ENCODE data around the gene ZPLD1.

The ZPLD1 gene

GRCh38 chr3:102444101-102444500 is 9.3 kb downstream of the ZPLD1 start:
- no peak overlapping the region for H3K4me3 ChIP-seq (ENCODE audit: low read depth, low read length)
- TF ChIP-seq, protein P1, sequence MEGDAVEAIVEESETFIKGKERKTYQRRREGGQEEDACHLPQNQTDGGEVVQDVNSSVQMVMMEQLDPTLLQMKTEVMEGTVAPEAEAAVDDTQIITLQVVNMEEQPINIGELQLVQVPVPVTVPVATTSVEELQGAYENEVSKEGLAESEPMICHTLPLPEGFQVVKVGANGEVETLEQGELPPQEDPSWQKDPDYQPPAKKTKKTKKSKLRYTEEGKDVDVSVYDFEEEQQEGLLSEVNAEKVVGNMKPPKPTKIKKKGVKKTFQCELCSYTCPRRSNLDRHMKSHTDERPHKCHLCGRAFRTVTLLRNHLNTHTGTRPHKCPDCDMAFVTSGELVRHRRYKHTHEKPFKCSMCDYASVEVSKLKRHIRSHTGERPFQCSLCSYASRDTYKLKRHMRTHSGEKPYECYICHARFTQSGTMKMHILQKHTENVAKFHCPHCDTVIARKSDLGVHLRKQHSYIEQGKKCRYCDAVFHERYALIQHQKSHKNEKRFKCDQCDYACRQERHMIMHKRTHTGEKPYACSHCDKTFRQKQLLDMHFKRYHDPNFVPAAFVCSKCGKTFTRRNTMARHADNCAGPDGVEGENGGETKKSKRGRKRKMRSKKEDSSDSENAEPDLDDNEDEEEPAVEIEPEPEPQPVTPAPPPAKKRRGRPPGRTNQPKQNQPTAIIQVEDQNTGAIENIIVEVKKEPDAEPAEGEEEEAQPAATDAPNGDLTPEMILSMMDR (IDR thresholded peaks at IDR 0.05; ENCODE audit: low read depth, low read length), result no peak

DNA sequence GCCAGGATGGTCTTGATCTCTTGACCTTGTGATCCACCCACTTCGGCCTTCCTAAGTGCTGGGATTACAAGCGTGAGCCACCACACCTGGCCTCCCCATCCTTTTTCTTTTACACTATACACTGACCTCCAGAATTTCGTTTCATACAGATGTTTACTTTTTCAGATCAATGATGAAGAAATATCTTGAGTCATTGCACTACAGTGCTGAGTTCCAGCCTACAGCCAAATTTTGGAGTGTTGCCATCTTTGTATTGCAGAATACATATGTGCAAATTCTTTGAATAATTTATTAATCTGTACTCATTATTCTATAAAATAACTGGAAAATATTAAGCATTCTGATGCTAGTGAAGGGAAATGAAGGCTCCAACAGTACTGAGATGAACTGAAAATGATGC is 12.5 kb downstream of the ZPLD1 start:
- H3K4me3 ChIP-seq (ENCODE audit: low read depth, low read length), result no peak overlapping the region
- TF ChIP-seq, protein P1 (IDR thresholded peaks at IDR 0.05; ENCODE audit: low read depth, low read length), result no peak

DNA sequence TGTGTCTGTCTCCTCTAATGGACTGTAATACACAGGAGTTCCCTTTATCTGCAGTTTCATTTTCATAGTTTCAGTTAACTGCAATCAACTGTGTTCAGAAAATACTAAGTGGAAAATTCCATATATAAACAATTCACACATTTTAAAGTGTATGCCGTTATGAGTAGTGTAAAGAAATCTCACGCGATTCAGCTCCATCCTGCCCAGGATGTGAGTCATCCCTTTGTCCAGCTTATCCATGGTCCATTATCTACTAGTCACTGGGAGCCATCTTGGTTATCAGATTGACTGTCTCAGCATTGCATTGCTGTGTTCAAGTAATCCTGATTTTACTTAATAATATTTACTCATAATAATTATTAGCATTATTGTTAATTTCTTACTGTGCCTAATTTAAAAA is 14.5 kb downstream of the ZPLD1 start:
- H3K4me3 ChIP-seq (ENCODE audit: low read depth, low read length), result no peak overlapping the region
- TF ChIP-seq, protein P1 (IDR thresholded peaks at IDR 0.05; ENCODE audit: low read depth, low read length), result no peak

GRCh38 chr3:102449930-102450329 is 15.1 kb downstream of the ZPLD1 start:
- H3K4me3 ChIP-seq (ENCODE audit: low read depth, low read length), result no peak overlapping the region
- TF ChIP-seq, protein P1 (IDR thresholded peaks at IDR 0.05; ENCODE audit: low read depth, low read length), result no peak

DNA sequence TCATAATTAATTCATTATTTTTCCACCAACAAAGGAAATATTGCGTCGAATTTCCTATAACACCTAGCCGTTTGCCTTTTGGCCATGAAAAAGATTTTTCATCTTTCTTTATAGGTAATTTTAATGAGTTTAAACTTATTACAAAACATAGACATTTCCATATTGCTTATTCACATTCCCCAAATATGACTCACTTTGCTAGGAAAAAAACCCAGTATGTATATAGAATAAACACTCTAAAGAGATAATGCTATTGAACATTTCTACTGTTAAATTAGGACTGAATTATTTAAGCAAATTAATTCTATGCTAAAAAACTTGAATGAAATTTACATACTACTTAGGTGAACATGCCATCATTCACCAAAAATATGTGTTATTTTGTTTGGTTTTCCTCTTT is 16.2 kb downstream of the ZPLD1 start:
- no peak overlapping the region for H3K4me3 ChIP-seq (ENCODE audit: low read depth, low read length)
- TF ChIP-seq, protein P1 (IDR thresholded peaks at IDR 0.05; ENCODE audit: low read depth, low read length), result no peak

DNA sequence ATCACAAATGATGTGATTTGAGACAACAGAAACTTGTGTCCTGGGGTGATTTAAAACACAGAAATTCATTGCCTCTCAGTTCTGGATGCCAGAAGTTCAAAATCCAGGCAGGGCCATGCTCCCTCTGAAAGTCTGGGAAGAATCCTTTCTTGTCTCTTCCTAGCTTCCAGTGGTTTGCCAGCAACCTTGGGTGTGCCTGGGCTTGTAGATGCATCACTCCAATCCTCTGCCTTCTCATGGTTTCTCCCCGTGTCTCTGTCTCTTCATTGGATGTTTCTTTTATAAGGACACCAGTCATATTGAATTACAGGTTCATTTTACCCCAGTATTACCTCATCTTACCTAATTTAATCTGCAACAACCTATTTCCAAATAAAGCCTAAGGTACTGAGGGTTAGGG is 16.7 kb downstream of the ZPLD1 start:
- no peak overlapping the region for H3K4me3 ChIP-seq (ENCODE audit: low read depth, low read length)
- TF ChIP-seq, protein P1 (IDR thresholded peaks at IDR 0.05; ENCODE audit: low read depth, low read length), result no peak

DNA sequence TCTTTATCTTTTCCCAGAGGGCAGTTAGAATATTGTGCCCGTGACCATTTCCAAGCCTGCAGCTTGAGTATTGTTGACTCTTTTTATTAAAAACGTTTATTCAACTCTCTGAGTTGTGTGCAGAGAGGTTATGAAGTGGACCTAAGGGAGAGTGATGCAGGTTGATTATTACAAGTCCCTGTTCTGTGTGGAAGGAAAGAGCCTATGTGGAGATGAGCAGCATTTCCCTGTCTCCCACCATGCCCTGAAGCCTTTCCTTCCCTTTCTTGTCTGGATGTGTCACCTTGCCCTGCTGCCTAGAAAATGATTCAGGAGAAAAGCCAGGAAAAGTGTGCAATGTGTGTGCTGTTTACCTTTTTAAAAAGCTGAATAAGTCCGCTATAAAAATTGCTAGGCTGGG is 19.4 kb downstream of the ZPLD1 start:
- H3K4me3 ChIP-seq (ENCODE audit: low read depth, low read length), result no peak overlapping the region
- TF ChIP-seq, protein P1 (IDR thresholded peaks at IDR 0.05; ENCODE audit: low read depth, low read length), result no peak

All from WI38 (cell line).